Measurements from ENCODE around the gene CDR2.

DNA sequence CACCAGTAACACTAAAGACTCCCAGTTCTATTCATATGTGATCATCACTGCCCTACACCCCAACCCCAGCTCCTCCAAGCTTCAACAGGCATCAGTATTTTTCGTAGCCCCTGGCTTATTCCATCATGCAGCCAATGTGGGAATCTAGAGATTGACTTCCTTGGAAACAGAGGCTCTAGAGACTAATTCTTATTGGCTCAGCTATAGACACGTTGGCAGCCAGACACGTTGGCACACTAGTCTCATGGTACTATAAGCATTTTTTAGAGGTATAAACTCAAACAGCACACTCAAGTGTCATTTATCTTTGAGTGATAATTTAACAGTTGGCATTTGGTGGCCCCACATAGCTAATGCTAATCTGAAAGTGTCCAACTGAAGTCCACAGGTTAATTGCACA lies 44.4 kb upstream of the CDR2 start:
- TF ChIP-seq, protein P1, sequence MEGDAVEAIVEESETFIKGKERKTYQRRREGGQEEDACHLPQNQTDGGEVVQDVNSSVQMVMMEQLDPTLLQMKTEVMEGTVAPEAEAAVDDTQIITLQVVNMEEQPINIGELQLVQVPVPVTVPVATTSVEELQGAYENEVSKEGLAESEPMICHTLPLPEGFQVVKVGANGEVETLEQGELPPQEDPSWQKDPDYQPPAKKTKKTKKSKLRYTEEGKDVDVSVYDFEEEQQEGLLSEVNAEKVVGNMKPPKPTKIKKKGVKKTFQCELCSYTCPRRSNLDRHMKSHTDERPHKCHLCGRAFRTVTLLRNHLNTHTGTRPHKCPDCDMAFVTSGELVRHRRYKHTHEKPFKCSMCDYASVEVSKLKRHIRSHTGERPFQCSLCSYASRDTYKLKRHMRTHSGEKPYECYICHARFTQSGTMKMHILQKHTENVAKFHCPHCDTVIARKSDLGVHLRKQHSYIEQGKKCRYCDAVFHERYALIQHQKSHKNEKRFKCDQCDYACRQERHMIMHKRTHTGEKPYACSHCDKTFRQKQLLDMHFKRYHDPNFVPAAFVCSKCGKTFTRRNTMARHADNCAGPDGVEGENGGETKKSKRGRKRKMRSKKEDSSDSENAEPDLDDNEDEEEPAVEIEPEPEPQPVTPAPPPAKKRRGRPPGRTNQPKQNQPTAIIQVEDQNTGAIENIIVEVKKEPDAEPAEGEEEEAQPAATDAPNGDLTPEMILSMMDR (IDR thresholded peaks at IDR 0.05; ENCODE audit: poor library complexity) = no peak
- TF ChIP-seq EZH2 (IDR thresholded peaks at IDR 0.05; ENCODE audit: borderline replicate concordance) = no peak
